Hindlimb muscle (tissue), 1 donor: Measurements from ENCODE around the gene WDSUB1. TPM values are rescaled to one million over a fixed set of nuclear protein-coding genes. Genes with fewer than 3 reads are reported as not detected.

Experiments
- DNase-seq: peaks from one replicate; pipeline ENCODE4 v3.0.0-alpha.2; 2013
- polyA plus RNA-seq: library from polyadenylated mRNA; unstranded; fragments of 120-200 nt; gene quantifications from one replicate; pipeline ENCODE4 v1.2.1, GENCODE V29; 2013; ENCODE audit not compliant: insufficient read length

Gene WDSUB1
- polyA plus RNA-seq, 1 donor = 8.9 TPM

DNA sequence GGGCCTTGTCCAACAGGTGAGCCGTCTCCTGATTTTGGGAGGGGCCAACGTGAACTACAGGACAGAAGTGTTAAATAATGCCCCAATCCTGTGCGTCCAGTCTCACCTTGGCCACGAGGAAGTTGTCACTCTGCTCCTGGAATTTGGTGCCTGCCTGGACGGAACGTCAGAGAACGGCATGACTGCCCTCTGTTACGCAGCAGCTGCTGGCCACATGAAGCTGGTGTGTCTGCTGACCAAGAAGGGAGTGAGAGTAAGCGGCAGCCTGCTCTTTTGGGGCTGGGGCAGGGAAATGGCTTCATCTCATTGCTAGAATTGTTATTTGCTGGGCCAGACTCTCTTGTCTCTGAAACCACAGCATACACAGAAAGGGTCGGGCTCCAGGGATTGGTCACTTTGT lies 92.3 kb downstream of the WDSUB1 start:
- no peak for DNase-seq

- DNase-seq = no peak
Observed at GRCh38 chr2:159193791-159194190, 92.7 kb downstream of the WDSUB1 start.

GRCh38 chr2:159192371-159192918 lies 94.1 kb downstream of the WDSUB1 start:
- DNase-seq = no peak

GRCh38 chr2:159188449-159188848 lies 98.1 kb downstream of the WDSUB1 start:
- no peak for DNase-seq

DNA sequence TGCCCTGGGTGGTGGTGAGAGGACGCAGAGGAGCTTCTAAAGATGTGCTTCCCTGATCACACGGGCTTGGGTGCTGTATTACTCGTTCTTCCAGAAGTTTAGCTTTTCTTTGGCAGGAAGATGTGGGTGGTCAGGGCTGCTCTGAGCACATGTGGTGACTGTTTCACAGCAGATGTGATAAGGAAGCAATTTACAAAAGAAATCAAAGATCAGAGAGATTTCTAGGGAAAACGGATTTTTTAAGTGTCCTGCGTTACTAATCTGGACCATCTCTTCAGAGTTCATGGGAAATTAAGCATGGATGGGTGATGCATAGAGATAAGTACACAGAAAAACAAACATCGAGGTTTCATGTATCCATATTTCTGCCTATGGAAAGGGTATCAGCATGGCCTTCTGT lies 99.4 kb downstream of the WDSUB1 start:
- DNase-seq = no peak

DNA sequence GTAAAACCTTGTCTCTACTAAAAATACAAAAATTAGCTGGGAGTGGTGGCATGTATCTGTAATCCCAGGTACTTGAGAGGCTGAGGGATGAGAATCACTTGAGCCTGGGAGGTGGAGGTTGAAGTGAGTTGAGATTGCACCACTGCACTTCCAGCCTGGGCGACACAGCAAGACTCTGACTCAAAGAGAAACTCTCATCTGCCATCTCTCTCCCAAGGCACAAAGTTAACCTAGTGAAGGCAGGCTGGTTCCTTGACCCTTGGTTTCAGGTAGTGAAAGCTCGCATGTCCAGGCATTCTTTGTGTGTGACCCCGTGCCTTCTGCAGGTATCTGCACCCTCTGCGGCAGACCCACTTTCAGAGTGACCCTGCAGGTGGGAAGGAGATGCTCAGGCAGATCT lies 100.0 kb downstream of the WDSUB1 start:
- no peak for DNase-seq
